HepG2 (cell line): ENCODE data around the gene CASP5. TPM values are rescaled to one million over a fixed set of nuclear protein-coding genes. Genes with fewer than 3 reads are reported as not detected.

Experiments
- ATAC-seq: fragments of 200-7000 bp; cut with Tn5 transposase; 3 replicates; pipeline ENCODE4 v1.9.1; 2020; ENCODE audit warnings: mild to moderate bottlenecking, moderate library complexity
- BruUV-seq: library from RNA; stranded (reverse); fragments of 400-500 nt; replicated peaks from 2 replicates; lab custom pipeline; 2021; lab: Mats Ljungman, UMichigan
- CTCF ChIA-PET: fragments of 300-600 bp; formaldehyde crosslinking; extraction: SDS; loops from one replicate; lab custom pipeline; 2021; ENCODE audit warnings: low total read pairs, inconsistent platforms, low intra/inter-chr PET ratio; lab: Yijun Ruan, JAX
- POLR2A ChIA-PET: fragments of 350-600 bp; sonication (Branson Sonifier 250); formaldehyde crosslinking; loops from one replicate; lab custom pipeline; 2020; ENCODE audit warnings: antibody characterized with exemption, inconsistent platforms; lab: Yijun Ruan, JAX
- DNase-seq: peaks from one replicate; pipeline ENCODE4 v3.0.0-alpha.2; 2015; ENCODE audit warnings: low spot score
- FAIRE-seq: peaks from 3 replicates; lab custom pipeline; 2011; peaks lifted over from hg19 to GRCh38; lab: Jason Lieb, UNC
- H2AFZ ChIP-seq: one replicate; pipeline ENCODE4 v1.6.1; 2011; ENCODE audit warnings: low read length, inconsistent platforms
- H3K27ac ChIP-seq: fragments of 300-600 bp; 3 replicates; pipeline ENCODE4 v1.8.0; 2011; ENCODE audit warnings: mixed run types, mild to moderate bottlenecking, mixed read lengths, low read length, inconsistent platforms; ENCODE audit not compliant: insufficient read depth; ENCODE audit errors: extremely low read length
- H3K27me3 ChIP-seq, 2 experiments: fragments of 200-600 bp in 1 of 2; 2 replicates in 1 of 2; 3 replicates in 1 of 2; pipeline versions ENCODE4 v1.6.0 to v1.8.0; 2011; ENCODE audit warnings: low read length in 2 of 2, mild to moderate bottlenecking in 2 of 2, moderate library complexity in 2 of 2, inconsistent platforms in 1 of 2; ENCODE audit not compliant: insufficient read depth in 2 of 2, control insufficient read depth in 1 of 2
- H3K36me3 ChIP-seq, 2 experiments: fragments of 200-600 bp in 1 of 2; replicated peaks in 1 of 2; 2 replicates in 1 of 2; 3 replicates in 1 of 2; pipeline versions ENCODE4 v1.5.1 to v1.8.0; 2011; ENCODE audit warnings: low read length in 2 of 2, inconsistent platforms in 1 of 2; ENCODE audit not compliant: insufficient read depth in 2 of 2, control insufficient read depth in 1 of 2
- H3K4me1 ChIP-seq: 2 replicates; pipeline ENCODE4 v1.5.1; 2012; ENCODE audit warnings: low read length, inconsistent platforms; ENCODE audit not compliant: insufficient read depth
- H3K4me2 ChIP-seq: 2 replicates; pipeline ENCODE4 v1.6.0; 2011; ENCODE audit warnings: low read depth, low read length, inconsistent platforms
- H3K4me3 ChIP-seq, 3 experiments: fragments of 200-600 bp in 1 of 3; sonication (generic), shearing (Covaris generic) in 1 of 3; replicated peaks in 1 of 3; 2 replicates each; pipeline ENCODE4 v1.5.1; 2011 to 2016; ENCODE audit warnings: low read length in 3 of 3, inconsistent platforms in 2 of 3, low read depth in 2 of 3, mild to moderate bottlenecking in 2 of 3, control low read depth in 1 of 3, mixed read lengths in 1 of 3; ENCODE audit not compliant: insufficient read depth in 1 of 3
- H3K79me2 ChIP-seq: one replicate; pipeline ENCODE4 v1.6.1; 2011; ENCODE audit warnings: low read length, inconsistent platforms; ENCODE audit not compliant: insufficient read depth
- H3K9ac ChIP-seq: 2 replicates; pipeline ENCODE4 v1.6.0; 2011; ENCODE audit warnings: mild to moderate bottlenecking, low read depth, low read length, inconsistent platforms; ENCODE audit not compliant: insufficient read depth
- H3K9me3 ChIP-seq: 2 replicates; pipeline ENCODE4 v1.5.1; 2012; ENCODE audit warnings: mild to moderate bottlenecking, low read length
- H4K20me1 ChIP-seq: 2 replicates; pipeline ENCODE4 v1.6.0; 2011; ENCODE audit warnings: inconsistent platforms, mild to moderate bottlenecking, low read length, moderate library complexity; ENCODE audit not compliant: insufficient read depth
- AGO1 ChIP-seq: fragments of 200-400 bp; formaldehyde crosslinking; IDR thresholded peaks from 2 replicates; pipeline ENCODE4 v1.6.1; 2017; ENCODE audit warnings: mild to moderate bottlenecking, low read depth, low read length, moderate library complexity; ENCODE audit not compliant: poor library complexity, severe bottlenecking
- BCLAF1 ChIP-seq: fragments of 450-650 bp; IDR thresholded peaks from 2 replicates; pipeline ENCODE4 v1.6.1; 2017; ENCODE audit warnings: mild to moderate bottlenecking
- GLI4 ChIP-seq: sonication (generic); formaldehyde crosslinking; IDR thresholded peaks from 2 replicates; pipeline ENCODE4 v1.5.1; 2020; ENCODE audit warnings: missing genetic modification reagents, mild to moderate bottlenecking, moderate library complexity, borderline replicate concordance
- KLF6 ChIP-seq: IDR thresholded peaks from 2 replicates; pipeline ENCODE4 v1.8.0; 2016; ENCODE audit warnings: missing biosample characterization, missing genetic modification reagents
- RAD21 ChIP-seq: fragments of 450-650 bp; formaldehyde crosslinking; IDR thresholded peaks from 2 replicates; pipeline ENCODE4 v1.5.0; 2020; ENCODE audit warnings: mild to moderate bottlenecking
- RBAK ChIP-seq: sonication (generic); formaldehyde crosslinking; IDR thresholded peaks from 2 replicates; pipeline ENCODE4 v1.5.1; 2020; ENCODE audit warnings: mild to moderate bottlenecking, missing genetic modification reagents
- TOPORS ChIP-seq: sonication (generic); formaldehyde crosslinking; IDR thresholded peaks from 2 replicates; pipeline ENCODE4 v1.8.0; 2023; ENCODE audit warnings: mild to moderate bottlenecking, missing genetic modification reagents
- YY1 ChIP-seq: IDR thresholded peaks from 2 replicates; pipeline ENCODE4 v1.6.1; 2011; ENCODE audit warnings: low read length, low read depth, moderate library complexity, mild to moderate bottlenecking; ENCODE audit not compliant: insufficient read depth, insufficient replicate concordance
- ZNF101 ChIP-seq: sonication (generic); formaldehyde crosslinking; IDR thresholded peaks from 2 replicates; pipeline ENCODE4 v1.4.0; 2020; ENCODE audit warnings: mild to moderate bottlenecking, low read depth, missing genetic modification reagents, borderline replicate concordance
- ZNF124 ChIP-seq: sonication (generic); formaldehyde crosslinking; IDR thresholded peaks from 2 replicates; pipeline ENCODE4 v1.4.0; 2020; ENCODE audit warnings: missing genetic modification reagents
- ZNF225 ChIP-seq: sonication (generic); formaldehyde crosslinking; IDR thresholded peaks from 2 replicates; pipeline ENCODE4 v1.4.0; 2020; ENCODE audit warnings: mild to moderate bottlenecking, missing genetic modification reagents
- ZNF296 ChIP-seq: sonication (generic); formaldehyde crosslinking; conservative IDR thresholded peaks from 2 replicates; pipeline ENCODE4 v1.5.0; 2020; ENCODE audit warnings: mild to moderate bottlenecking, missing genetic modification reagents
- ZNF639 ChIP-seq: conservative IDR thresholded peaks from 2 replicates; pipeline ENCODE4 v1.6.1; 2018; ENCODE audit warnings: missing genetic modification reagents
- WGBS: methylation state at CpG from one replicate; pipeline ENCODE4 v1.1.6; 2017; ENCODE audit warnings: low lambda C conversion rate; 5-methylcytosine and 5-hydroxymethylcytosine counted together
- in situ Hi-C: cut with HindIII; loops from 2 replicates; pipeline ENCODE4 v1.10.0; 2017; ENCODE audit warnings: low pct_unique_long_range_greater_than_20kb; ENCODE audit not compliant: extremely low pct_ligation_motif_present
- intact Hi-C: fragments of 100-400 bp; cut with micrococcal nuclease; formaldehyde crosslinking; loops from one replicate; pipeline ENCODE4 v1.10.0; 2022; ENCODE audit not compliant: unreplicated experiment
- polyA plus RNA-seq, 8 experiments: library from polyadenylated mRNA; depleted of rRNA in 3 of 8; stranded (reverse) in 7 of 8; unstranded in 1 of 8; fragments of >200 nt; fragmentation: Illumina TruSeq in 4 of 8; extraction: Trizol in 4 of 8; gene quantifications; 2 replicates each; pipeline versions ENCODE4 v1.2.1 to v1.2.3, GENCODE V29; 2011 to 2016; ENCODE audit warnings: low read depth in 4 of 8, missing spikeins in 1 of 8, mixed read lengths in 1 of 8; ENCODE audit not compliant: insufficient read depth in 1 of 8
- total RNA-seq, 5 experiments: library from RNA; depleted of rRNA; stranded (reverse); fragments of >200 nt; fragmentation: Illumina TruSeq; extraction: Trizol; gene quantifications; 2 replicates each; pipeline ENCODE4 v1.2.3, GENCODE V29; 2016; ENCODE audit warnings: low read depth in 1 of 5
- TF ChIP-seq, protein P1 (sequence below): sonication (generic); formaldehyde crosslinking; IDR thresholded peaks from 2 replicates; pipeline ENCODE4 v1.9.0; 2021; ENCODE audit warnings: missing genetic modification reagents, borderline replicate concordance
- TF ChIP-seq, protein P2 (sequence below): sonication (generic); IDR thresholded peaks from 2 replicates; pipeline ENCODE4 v1.6.1; 2016; ENCODE audit warnings: low read depth, borderline replicate concordance
- TF ChIP-seq, protein P3 (sequence below): sonication (generic); formaldehyde crosslinking; IDR thresholded peaks from 2 replicates; pipeline ENCODE4 v1.4.0; 2020; ENCODE audit warnings: mild to moderate bottlenecking, missing genetic modification reagents, borderline replicate concordance

Gene CASP5
- total and polyA plus RNA-seq, 2 of the 13 experiments (the other 11 are each of a cell fraction or from before 2014, with no cell fraction given): not detected

DNA sequence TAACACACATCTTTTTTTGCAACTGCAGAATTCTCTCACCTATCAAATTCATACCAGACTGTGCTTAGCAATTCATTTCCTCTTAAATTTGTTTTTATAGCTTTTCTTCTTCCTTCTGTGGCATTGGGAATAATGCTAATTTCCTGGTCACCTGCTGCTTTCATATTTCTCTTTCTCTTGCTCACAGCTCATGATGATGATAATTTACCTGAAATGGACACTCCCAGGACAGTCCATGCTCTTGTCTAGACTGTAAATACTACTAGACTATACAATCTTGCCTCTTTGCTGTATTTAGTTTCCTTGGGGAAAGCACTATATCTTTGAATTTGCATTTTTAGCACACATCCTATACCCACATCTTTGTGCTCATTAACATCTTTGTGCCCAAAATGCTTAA lies 15.5 kb downstream of the CASP5 start (continued):
- TF ChIP-seq ZNF225 (CRISPR knock-in tag) (no peak), ZNF296 (CRISPR knock-in tag) (no peak), KLF6 (CRISPR knock-in tag) (no peak), RBAK (CRISPR knock-in tag) (no peak)
- TF ChIP-seq, protein P1, sequence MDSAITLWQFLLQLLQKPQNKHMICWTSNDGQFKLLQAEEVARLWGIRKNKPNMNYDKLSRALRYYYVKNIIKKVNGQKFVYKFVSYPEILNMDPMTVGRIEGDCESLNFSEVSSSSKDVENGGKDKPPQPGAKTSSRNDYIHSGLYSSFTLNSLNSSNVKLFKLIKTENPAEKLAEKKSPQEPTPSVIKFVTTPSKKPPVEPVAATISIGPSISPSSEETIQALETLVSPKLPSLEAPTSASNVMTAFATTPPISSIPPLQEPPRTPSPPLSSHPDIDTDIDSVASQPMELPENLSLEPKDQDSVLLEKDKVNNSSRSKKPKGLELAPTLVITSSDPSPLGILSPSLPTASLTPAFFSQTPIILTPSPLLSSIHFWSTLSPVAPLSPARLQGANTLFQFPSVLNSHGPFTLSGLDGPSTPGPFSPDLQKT (CRISPR knock-in tag): no peak
- TF ChIP-seq, protein P2, sequence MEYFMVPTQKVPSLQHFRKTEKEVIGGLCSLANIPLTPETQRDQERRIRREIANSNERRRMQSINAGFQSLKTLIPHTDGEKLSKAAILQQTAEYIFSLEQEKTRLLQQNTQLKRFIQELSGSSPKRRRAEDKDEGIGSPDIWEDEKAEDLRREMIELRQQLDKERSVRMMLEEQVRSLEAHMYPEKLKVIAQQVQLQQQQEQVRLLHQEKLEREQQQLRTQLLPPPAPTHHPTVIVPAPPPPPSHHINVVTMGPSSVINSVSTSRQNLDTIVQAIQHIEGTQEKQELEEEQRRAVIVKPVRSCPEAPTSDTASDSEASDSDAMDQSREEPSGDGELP: no peak

DNA sequence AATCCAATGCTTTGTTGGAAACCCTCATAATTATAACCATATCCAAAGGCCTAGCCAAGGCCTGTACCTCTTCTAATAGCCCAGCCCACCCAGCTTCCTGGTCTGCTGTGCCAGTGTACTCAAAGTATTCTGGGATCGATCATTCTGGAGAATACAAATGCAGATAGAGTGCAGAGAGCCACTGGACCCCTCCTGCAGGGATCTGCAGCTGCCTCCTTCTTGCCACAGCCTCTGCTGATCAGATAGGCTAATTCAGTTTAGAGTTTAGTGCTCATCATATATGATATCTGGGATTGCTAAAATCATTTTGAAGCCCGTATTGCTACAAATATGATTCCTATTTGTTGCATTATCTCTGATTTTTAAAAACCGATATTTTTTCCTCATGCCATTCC lies 17.5 kb downstream of the CASP5 start:
- Histone ChIP-seq H3K36me3 (no peaks in the 10 kb centered on the region), H3K4me2 (no peak overlapping the region), H3K9ac (no peak overlapping the region), H2AFZ (no peak overlapping the region), H4K20me1 (no peaks in the 10 kb centered on the region), H3K4me1 (peaks cover 22% of the 10 kb centered on the region), H3K79me2 (no peaks in the 10 kb centered on the region), H3K9me3 (no peaks in the 10 kb centered on the region), H3K4me3 (no peak overlapping the region), H3K27me3 (no peaks in the 10 kb centered on the region), H3K27ac (no peak overlapping the region)
- FAIRE-seq: no peak
- in situ Hi-C loops (no loop called here), intact Hi-C loops (loop anchor here (2.0 kb wide), 2 partner anchors 37 to 45 kb away; partner anchors contain the start of gene CASP4)
- WGBS: 49% methylated on average over 2 of the region's 3 CpGs
- ATAC-seq: no peak
- ChIA-PET POLR2A (no interaction called here), CTCF (no interaction called here)
- no peak for DNase-seq
- TF ChIP-seq YY1 (no peak), ZNF101 (no peak), RAD21 (CRISPR knock-in tag) (no peak), ZNF124 (no peak), AGO1 (no peak), TOPORS (CRISPR knock-in tag) (no peak), ZNF639 (no peak), BCLAF1 (no peak), GLI4 (no peak)
- TF ChIP-seq, protein P3, sequence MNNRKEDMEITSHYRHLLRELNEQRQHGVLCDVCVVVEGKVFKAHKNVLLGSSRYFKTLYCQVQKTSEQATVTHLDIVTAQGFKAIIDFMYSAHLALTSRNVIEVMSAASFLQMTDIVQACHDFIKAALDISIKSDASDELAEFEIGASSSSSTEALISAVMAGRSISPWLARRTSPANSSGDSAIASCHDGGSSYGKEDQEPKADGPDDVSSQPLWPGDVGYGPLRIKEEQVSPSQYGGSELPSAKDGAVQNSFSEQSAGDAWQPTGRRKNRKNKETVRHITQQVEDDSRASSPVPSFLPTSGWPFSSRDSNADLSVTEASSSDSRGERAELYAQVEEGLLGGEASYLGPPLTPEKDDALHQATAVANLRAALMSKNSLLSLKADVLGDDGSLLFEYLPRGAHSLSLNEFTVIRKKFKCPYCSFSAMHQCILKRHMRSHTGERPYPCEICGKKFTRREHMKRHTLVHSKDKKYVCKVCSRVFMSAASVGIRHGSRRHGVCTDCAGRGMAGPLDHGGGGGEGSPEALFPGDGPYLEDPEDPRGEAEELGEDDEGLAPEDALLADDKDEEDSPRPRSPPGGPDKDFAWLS: no peak
- no TSS peak for BruUV-seq
